ENCODE measurements around the gene LYVE1.

The LYVE1 gene

DNA sequence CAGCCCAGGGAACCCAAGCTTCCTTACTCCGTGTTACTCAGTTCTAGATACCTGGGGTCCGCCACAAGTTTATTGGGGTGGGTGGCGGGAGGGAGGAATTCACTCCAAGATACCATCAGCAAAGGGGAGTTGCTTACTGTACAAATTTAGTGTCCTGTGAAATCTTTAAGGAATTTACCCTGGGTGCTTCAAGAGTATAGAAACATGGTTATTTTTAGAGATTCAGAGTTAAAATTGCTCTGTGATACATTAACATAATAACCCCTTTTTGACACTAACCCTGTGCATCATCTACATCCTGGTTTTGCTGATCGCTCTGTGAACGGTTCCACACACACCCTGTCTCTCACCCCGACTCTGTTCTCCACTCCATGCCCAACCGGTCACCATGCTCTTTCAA lies 18.9 kb upstream of the LYVE1 start:
- TF ChIP-seq, protein P1, sequence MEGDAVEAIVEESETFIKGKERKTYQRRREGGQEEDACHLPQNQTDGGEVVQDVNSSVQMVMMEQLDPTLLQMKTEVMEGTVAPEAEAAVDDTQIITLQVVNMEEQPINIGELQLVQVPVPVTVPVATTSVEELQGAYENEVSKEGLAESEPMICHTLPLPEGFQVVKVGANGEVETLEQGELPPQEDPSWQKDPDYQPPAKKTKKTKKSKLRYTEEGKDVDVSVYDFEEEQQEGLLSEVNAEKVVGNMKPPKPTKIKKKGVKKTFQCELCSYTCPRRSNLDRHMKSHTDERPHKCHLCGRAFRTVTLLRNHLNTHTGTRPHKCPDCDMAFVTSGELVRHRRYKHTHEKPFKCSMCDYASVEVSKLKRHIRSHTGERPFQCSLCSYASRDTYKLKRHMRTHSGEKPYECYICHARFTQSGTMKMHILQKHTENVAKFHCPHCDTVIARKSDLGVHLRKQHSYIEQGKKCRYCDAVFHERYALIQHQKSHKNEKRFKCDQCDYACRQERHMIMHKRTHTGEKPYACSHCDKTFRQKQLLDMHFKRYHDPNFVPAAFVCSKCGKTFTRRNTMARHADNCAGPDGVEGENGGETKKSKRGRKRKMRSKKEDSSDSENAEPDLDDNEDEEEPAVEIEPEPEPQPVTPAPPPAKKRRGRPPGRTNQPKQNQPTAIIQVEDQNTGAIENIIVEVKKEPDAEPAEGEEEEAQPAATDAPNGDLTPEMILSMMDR (IDR thresholded peaks at IDR 0.05; ENCODE audit: poor library complexity, severe bottlenecking) = no peak

DNA sequence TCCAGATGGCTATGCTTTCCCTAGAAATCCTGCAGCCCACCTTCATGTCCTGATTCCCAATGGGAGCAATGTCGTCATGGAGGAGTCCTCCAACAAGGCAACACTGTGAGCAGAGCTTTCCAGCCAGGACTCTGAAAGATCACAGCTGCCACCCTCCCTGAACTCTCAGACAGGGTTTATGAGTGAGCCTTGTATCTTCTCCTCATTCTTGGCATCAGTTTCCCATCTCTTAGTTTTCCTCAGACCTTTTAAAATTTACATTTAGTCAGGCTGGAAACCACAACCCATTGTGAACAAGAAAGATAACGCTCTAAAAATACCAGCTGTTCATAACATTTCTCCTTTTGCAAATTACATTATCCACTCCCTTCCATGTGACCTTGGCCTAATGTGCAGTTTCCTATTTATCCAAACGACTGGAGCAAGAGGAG lies 15.6 kb upstream of the LYVE1 start:
- TF ChIP-seq, protein P1 (IDR thresholded peaks at IDR 0.05; ENCODE audit: poor library complexity, severe bottlenecking) = no peak
- Histone ChIP-seq H3K27ac (ENCODE audit: poor library complexity, severe bottlenecking) (no peak overlapping the region), H3K27me3 (ENCODE audit: insufficient read depth, poor library complexity, severe bottlenecking) (no peaks in the 10 kb centered on the region), H3K36me3 (ENCODE audit: low read depth) (no peaks in the 10 kb centered on the region), H3K9me3 (ENCODE audit: severe bottlenecking) (no peaks in the 10 kb centered on the region), H3K4me3 (ENCODE audit: severe bottlenecking) (no peak overlapping the region), H3K4me1 (ENCODE audit: insufficient read depth, poor library complexity, severe bottlenecking) (peaks cover 17% of the 10 kb centered on the region)
- no peak for DNase-seq (ENCODE audit: low spot score)
- ATAC-seq (ENCODE audit: low read depth) = no peak

More for the DNA sequence above, 18.9 kb upstream of the LYVE1 start:
- no peaks in the 10 kb centered on the region for H3K27me3 ChIP-seq (ENCODE audit: insufficient read depth, poor library complexity, severe bottlenecking)
- no peak for ATAC-seq (ENCODE audit: low read depth)
- H3K4me1 ChIP-seq (ENCODE audit: insufficient read depth, poor library complexity, severe bottlenecking) = peaks cover 27% of the 10 kb centered on the region
- no peak for DNase-seq (ENCODE audit: low spot score)
- H3K36me3 ChIP-seq (ENCODE audit: low read depth) = no peaks in the 10 kb centered on the region
- peak overlapping the region; percentile 34 for H3K27ac ChIP-seq (ENCODE audit: poor library complexity, severe bottlenecking)
- H3K4me3 ChIP-seq (ENCODE audit: severe bottlenecking) = no peak overlapping the region
- no peaks in the 10 kb centered on the region for H3K9me3 ChIP-seq (ENCODE audit: severe bottlenecking)

DNA sequence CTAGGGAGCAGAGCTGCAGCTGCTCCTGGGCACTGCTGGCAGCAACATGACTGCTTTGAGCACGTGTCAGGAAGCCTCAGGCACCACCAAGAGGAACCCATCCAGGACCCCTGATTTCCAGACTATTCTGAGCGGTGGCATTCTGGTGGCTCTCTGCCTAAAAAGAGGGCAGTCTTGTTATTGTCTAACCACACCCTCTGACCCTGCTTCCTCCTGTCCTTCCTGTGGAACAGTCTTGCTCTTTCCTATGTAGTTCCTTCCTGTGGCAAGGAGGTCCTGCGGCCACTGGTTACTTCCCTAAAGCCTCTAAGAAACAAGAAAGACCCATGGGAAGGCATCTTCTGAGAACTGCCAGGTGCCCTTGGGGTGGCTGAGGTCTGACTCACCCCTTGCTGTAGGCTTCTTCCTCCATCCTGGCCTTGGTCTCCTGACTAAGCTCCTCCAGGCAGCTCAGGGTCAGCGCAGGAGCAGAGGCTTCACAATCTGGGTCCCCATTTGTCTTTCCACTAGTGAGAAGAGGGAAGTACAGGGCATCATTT lies 13.1 kb upstream of the LYVE1 start:
- Histone ChIP-seq H3K9me3 (ENCODE audit: severe bottlenecking) (no peaks in the 10 kb centered on the region), H3K36me3 (ENCODE audit: low read depth) (no peaks in the 10 kb centered on the region), H3K4me3 (ENCODE audit: severe bottlenecking) (no peak overlapping the region), H3K4me1 (ENCODE audit: insufficient read depth, poor library complexity, severe bottlenecking) (peaks cover 4% of the 10 kb centered on the region), H3K27me3 (ENCODE audit: insufficient read depth, poor library complexity, severe bottlenecking) (no peaks in the 10 kb centered on the region), H3K27ac (ENCODE audit: poor library complexity, severe bottlenecking) (no peak overlapping the region)
- peak; percentile 60; the same call in 1 of the 3 replicates for ATAC-seq (ENCODE audit: low read depth)
- DNase-seq (ENCODE audit: low spot score) = no peak
- TF ChIP-seq, protein P1 (IDR thresholded peaks at IDR 0.05; ENCODE audit: poor library complexity, severe bottlenecking) = no peak

DNA sequence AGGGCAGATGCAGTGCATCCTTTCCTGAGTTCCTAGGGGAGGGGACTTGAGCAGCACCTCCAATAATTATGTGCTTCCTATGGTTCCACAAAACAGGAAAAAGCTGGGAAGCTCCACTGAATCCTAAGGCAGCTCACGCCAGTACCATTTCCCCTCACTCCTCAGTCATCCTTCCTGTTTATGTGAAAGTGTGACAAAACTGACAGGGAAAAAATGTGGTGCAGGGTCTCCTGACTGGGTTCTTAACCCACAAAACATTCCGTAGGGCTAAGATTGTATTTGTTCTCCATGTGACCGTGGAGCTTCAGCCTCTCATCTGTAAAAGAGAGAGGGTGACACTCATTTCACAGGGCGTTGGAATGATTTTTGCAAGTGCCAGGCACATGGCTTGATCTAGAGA lies 12.2 kb upstream of the LYVE1 start:
- ATAC-seq (ENCODE audit: low read depth) (no peak), DNase-seq (ENCODE audit: low spot score) (no peak)
- no peaks in the 10 kb centered on the region for H3K36me3 ChIP-seq (ENCODE audit: low read depth)
- H3K27ac ChIP-seq (ENCODE audit: poor library complexity, severe bottlenecking) = no peak overlapping the region
- no peaks in the 10 kb centered on the region for H3K27me3 ChIP-seq (ENCODE audit: insufficient read depth, poor library complexity, severe bottlenecking)
- H3K9me3 ChIP-seq (ENCODE audit: severe bottlenecking) = no peaks in the 10 kb centered on the region
- TF ChIP-seq, protein P1 (IDR thresholded peaks at IDR 0.05; ENCODE audit: poor library complexity, severe bottlenecking) = no peak
- peaks cover 3% of the 10 kb centered on the region for H3K4me1 ChIP-seq (ENCODE audit: insufficient read depth, poor library complexity, severe bottlenecking)
- no peak overlapping the region for H3K4me3 ChIP-seq (ENCODE audit: severe bottlenecking)

DNA sequence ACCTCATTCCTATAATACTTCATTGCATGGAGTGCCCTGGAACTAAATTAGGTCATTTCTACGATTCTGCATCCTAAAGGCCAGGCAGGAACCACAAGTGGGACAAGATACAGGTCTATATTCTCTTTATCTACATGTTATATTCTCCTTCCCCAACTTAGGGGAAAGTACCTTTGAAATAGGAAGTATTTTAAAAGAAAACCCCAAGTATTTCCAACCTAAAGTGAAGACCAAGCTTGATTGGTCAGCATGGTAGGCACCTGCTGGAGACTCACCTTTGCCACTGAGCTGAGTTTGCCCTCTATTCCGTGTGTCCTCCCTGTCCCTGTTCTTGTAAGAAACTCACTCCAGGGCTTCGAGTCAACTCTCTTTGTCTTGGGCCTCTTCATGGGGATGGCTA lies 11.2 kb upstream of the LYVE1 start:
- H3K4me3 ChIP-seq (ENCODE audit: severe bottlenecking) = no peak overlapping the region
- no peaks in the 10 kb centered on the region for H3K27me3 ChIP-seq (ENCODE audit: insufficient read depth, poor library complexity, severe bottlenecking)
- no peaks in the 10 kb centered on the region for H3K9me3 ChIP-seq (ENCODE audit: severe bottlenecking)
- no peak for ATAC-seq (ENCODE audit: low read depth)
- TF ChIP-seq, protein P1 (IDR thresholded peaks at IDR 0.05; ENCODE audit: poor library complexity, severe bottlenecking) = no peak
- no peak overlapping the region for H3K27ac ChIP-seq (ENCODE audit: poor library complexity, severe bottlenecking)
- DNase-seq (ENCODE audit: low spot score) = no peak
- no peaks in the 10 kb centered on the region for H3K36me3 ChIP-seq (ENCODE audit: low read depth)
- H3K4me1 ChIP-seq (ENCODE audit: insufficient read depth, poor library complexity, severe bottlenecking) = peaks cover 2% of the 10 kb centered on the region
